Stomach (tissue), 9 donors: ENCODE results near the gene ZNF444. TPM values are rescaled to one million over a fixed set of nuclear protein-coding genes. Genes with fewer than 3 reads are reported as not detected.

ENCODE experiments used
- DNase-seq, 2 donors: peaks; one replicate each; pipeline versions ENCODE4 v3.0.0 to v3.0.0-alpha.2; 2013 to 2019
- H3K27ac ChIP-seq, 5 donors: fragments of 200-600 bp in 4 of 5; sonication (generic) in 4 of 5; one replicate each; pipeline ENCODE4 v1.5.1; 2013 to 2019; ENCODE audit warnings: mild to moderate bottlenecking in 1 of 5, moderate library complexity in 1 of 5
- H3K27me3 ChIP-seq, 3 donors: fragments of 200-600 bp; sonication (generic); one replicate each; pipeline ENCODE4 v1.5.1; 2017 to 2019; ENCODE audit warnings: mixed run types in 1 of 3
- H3K36me3 ChIP-seq, 4 donors: fragments of 200-600 bp; sonication (generic); 1 replicate in 3 of 4; 2 replicates in 1 of 4; pipeline ENCODE4 v1.5.1; 2016 to 2019
- H3K4me1 ChIP-seq, 4 donors: fragments of 200-600 bp; sonication (generic); one replicate each; pipeline ENCODE4 v1.5.1; 2016 to 2019
- H3K4me3 ChIP-seq, 4 donors: fragments of 200-600 bp; sonication (generic) in 3 of 4; one replicate each; pipeline ENCODE4 v1.5.1; 2016 to 2019; ENCODE audit warnings: mild to moderate bottlenecking in 1 of 4
- H3K9me3 ChIP-seq, 4 donors: fragments of 200-600 bp; sonication (generic); one replicate each; pipeline ENCODE4 v1.5.1; 2016 to 2019
- EP300 ChIP-seq: sonication (generic); formaldehyde crosslinking; IDR thresholded peaks from one replicate; pipeline ENCODE4 v1.6.1; 2017; ENCODE audit warnings: antibody characterized with exemption
- POLR2A ChIP-seq, 4 donors: fragments of 450-650 bp; IDR thresholded peaks; one replicate each; pipeline ENCODE4 v1.6.1; 2016; ENCODE audit warnings: antibody characterized with exemption in 4 of 4, control low read depth in 2 of 4, mild to moderate bottlenecking in 1 of 4, moderate library complexity in 1 of 4
- POLR2AphosphoS5 ChIP-seq, 3 donors: sonication (generic); formaldehyde crosslinking; IDR thresholded peaks; one replicate each; pipeline ENCODE4 v1.6.1; 2016; ENCODE audit warnings: antibody characterized with exemption in 3 of 3
- WGBS, 5 donors: extraction: QIAGEN DNeasy Blood & Tissue Kit in 3 of 5; methylation state at CpG; one replicate each; pipeline versions ENCODE4 v1.1.5 to v1.1.7; 2013 to 2018; 5-methylcytosine and 5-hydroxymethylcytosine counted together
- intact Hi-C: fragments of 100-400 bp; cut with DNase I; formaldehyde crosslinking; loops from one replicate; pipeline ENCODE4 v1.15.1; 2023; ENCODE audit warnings: low total_unique reads
- polyA plus RNA-seq, 3 donors: library from polyadenylated mRNA; stranded (reverse); fragments of 200-250 nt; gene quantifications; one replicate each; pipeline ENCODE4 v1.2.3, GENCODE V29; 2013
- total RNA-seq, 5 donors: library from RNA; depleted of rRNA; stranded (reverse); fragments of >200 nt; gene quantifications; one replicate each; pipeline versions ENCODE4 v1.1.0 to v1.2.3, GENCODE V29; 2014 to 2016
- TF ChIP-seq, protein P1 (sequence below), 7 experiments: fragments of 450-650 bp in 4 of 7; fragments of 200-600 bp in 3 of 7; sonication (generic) in 3 of 7; IDR thresholded peaks; one replicate each; pipeline ENCODE4 v1.5.1; 2016 to 2019; ENCODE audit warnings: antibody characterized with exemption in 7 of 7, control low read depth in 2 of 7, mild to moderate bottlenecking in 1 of 7
- donor health status: healthy with polysubstance abuse.
- donor health status: Bipolar disorder and iron deficiency.
- donor health status: healthy.

Gene ZNF444
- total and polyA plus RNA-seq, 8 donors, result 13.4 to 77.0 (median 48.7) TPM

DNA sequence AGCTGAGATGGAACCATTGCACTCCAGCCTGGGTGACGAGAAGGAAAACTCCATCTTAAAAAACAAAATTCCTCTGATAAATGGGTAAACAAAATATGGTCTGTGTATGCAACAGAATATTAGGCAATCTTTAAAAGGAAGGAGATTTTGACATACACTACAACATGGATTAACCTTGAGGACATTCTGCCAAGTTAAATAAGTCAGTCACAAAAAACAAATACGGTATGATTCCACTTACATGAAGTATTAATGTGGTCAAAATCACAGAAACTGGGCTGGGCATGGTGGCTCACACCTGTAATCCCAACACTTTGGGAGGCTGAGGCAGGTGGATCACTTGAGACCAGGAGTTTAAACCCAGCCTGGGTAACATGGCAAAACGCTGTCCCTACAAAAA is 3.0 kb upstream of the ZNF444 start:
- Histone ChIP-seq H3K9me3 (no peaks in the 10 kb centered on the region), H3K4me3 (no peak overlapping the region), H3K36me3 (no peaks in the 10 kb centered on the region), H3K4me1 (peaks cover 37 to 82% (median 57%) of the 10 kb centered on the region in 4 donors), H3K27ac (peak overlapping the region; percentile 81 to 97 (median 87)), H3K27me3 (no peaks in the 10 kb centered on the region)
- intact Hi-C loops, result no loop called here
- WGBS, 5 donors, result 29 to 41% (median 34%) methylated on average over 3 of the region's 3 CpGs
- TF ChIP-seq, protein P1, sequence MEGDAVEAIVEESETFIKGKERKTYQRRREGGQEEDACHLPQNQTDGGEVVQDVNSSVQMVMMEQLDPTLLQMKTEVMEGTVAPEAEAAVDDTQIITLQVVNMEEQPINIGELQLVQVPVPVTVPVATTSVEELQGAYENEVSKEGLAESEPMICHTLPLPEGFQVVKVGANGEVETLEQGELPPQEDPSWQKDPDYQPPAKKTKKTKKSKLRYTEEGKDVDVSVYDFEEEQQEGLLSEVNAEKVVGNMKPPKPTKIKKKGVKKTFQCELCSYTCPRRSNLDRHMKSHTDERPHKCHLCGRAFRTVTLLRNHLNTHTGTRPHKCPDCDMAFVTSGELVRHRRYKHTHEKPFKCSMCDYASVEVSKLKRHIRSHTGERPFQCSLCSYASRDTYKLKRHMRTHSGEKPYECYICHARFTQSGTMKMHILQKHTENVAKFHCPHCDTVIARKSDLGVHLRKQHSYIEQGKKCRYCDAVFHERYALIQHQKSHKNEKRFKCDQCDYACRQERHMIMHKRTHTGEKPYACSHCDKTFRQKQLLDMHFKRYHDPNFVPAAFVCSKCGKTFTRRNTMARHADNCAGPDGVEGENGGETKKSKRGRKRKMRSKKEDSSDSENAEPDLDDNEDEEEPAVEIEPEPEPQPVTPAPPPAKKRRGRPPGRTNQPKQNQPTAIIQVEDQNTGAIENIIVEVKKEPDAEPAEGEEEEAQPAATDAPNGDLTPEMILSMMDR (IDR thresholded peaks at IDR 0.05), result no peak
- TF ChIP-seq POLR2AphosphoS5 (IDR thresholded peaks at IDR 0.05) (peak in 2 of 3 donors; percentile 9 to 38), POLR2A (IDR thresholded peaks at IDR 0.05) (no peak), EP300 (no peak)
- no peak for DNase-seq

DNA sequence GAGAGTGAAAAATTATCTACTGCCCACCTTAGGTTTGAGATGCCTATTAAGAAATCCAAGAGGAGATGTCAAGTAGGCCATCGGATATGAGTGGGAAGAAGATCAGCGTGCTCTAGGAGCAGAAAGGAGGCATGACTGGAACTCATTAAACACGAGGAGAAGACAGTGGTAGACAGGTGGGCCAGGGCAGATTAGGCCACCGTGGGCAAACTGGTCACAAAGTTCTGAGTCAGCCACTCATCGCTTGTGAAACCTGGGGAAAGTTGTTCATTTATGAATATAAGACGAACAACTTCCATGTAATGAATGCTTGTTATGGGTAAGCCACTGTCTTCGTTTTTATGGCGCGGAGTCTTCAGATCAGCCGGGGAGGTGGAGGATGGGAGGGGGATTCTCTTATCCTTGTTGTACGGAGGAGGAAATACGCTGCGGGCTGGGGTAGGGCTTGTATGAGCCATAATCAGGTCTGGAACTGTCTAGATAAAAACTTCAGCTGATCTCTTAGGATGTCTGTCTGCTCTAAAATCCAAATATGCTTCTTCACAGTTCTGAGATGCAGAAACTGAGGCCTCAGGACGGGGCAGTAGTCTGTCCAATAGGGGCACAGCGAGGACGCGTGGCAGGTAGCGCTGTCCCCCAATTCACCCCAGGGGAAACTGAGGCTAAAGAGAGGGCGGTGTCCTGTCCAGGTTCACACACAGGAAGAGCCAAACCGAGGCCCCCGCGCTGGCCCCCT is 1.1 kb upstream of the ZNF444 start:
- Histone ChIP-seq H3K27me3 (no peaks in the 10 kb centered on the region), H3K4me3 (peak overlapping the region; percentile 54 to 65 (median 60)), H3K9me3 (no peaks in the 10 kb centered on the region), H3K36me3 (no peaks in the 10 kb centered on the region), H3K27ac (peak overlapping the region; percentile 87 to 97 (median 95)), H3K4me1 (peaks cover 52 to 89% (median 73%) of the 10 kb centered on the region in 4 donors)
- 26 to 45% (median 29%) methylated on average over 15 to 22 of the region's 22 CpGs for WGBS, 5 donors
- intact Hi-C loops, result no loop called here
- DNase-seq, result peak in 1 of 2 donors; percentile 38
- TF ChIP-seq EP300, result no peak

DNA sequence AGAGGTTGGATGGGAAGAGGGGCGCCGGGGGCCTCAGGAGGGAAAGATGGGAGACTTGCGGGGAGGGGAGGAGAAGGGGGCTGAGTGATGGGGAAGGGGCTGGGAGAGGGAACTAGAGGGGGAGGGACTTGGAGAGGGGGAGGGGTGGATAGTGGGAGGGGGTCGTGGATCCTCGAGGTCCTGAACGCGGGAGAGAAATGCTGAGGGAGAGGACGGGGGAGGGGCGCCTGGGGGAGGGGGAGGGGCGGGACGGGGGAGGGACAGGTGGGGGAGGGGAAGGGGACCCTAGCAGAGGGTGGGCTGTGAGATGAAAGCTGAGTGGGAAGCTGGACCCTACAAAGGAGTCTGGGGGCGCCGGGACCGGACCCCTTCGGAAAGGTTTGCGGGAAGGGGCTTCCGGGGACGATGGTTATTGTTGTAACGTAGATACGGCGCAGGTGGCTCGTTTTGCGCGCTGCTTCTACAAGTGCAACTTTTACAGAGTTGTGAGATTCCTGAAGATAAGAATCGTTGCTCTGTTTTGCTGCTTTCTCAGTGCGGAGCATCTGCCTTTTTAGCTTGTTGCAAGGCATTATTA is 418 bp downstream of the ZNF444 start:
- peaks cover 0 to 11% (median 5%) of the 10 kb centered on the region in 4 donors for H3K36me3 ChIP-seq
- H3K27ac ChIP-seq, result peak overlapping the region; percentile 87 to 97 (median 95)
- H3K27me3 ChIP-seq, result no peaks in the 10 kb centered on the region
- 1 to 4% (median 2%) methylated on average over 18 to 26 of the region's 26 CpGs for WGBS, 5 donors
- peaks cover 50 to 87% (median 73%) of the 10 kb centered on the region in 4 donors for H3K4me1 ChIP-seq
- H3K9me3 ChIP-seq, result no peaks in the 10 kb centered on the region
- peak overlapping the region; percentile 54 to 65 (median 60) for H3K4me3 ChIP-seq
- DNase-seq, result peak in 1 of 2 donors; percentile 65
- intact Hi-C loops, result no loop called here
- TF ChIP-seq, protein P1 (IDR thresholded peaks at IDR 0.05), result no peak
- TF ChIP-seq POLR2A (IDR thresholded peaks at IDR 0.05), result no peak
- TF ChIP-seq EP300, result no peak
- no peak for TF ChIP-seq POLR2AphosphoS5 (IDR thresholded peaks at IDR 0.05)

DNA sequence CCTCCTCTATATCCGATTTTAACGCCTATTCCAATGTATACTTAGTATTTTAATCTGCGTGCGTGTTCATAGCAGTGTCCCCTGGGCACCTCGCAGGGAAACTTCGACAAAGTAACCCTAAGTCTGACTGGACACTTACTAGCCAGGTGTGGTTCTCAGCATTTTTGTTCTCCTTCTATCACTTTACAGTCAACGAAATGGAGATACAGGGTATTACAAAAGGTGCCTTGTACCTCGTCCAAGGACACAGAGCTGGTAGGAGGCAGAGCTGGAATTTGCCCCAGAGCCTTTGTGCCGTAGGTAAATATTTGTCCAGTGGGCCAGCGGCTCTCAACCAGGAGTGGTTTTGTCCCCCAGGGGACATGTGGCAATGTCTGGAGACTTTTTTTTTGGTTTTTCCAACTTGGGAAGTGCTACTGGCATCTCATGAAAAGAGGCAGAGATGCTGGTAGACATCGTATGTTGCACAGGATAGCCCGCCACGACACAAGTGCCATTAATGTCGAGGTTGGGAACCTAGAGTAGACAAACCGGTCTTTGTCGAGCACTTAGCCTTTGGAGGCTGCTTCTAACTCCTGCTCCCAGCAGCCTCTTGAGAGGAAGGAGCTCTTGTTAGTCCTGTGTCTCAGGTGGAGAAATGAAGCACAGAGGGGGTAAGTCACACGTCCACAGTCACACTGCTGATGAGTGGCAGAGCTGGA is 1.1 kb downstream of the ZNF444 start:
- Histone ChIP-seq H3K27me3 (no peaks in the 10 kb centered on the region), H3K27ac (peak overlapping the region; percentile 87 to 97 (median 95)), H3K4me1 (peaks cover 43 to 80% (median 66%) of the 10 kb centered on the region in 4 donors), H3K9me3 (no peaks in the 10 kb centered on the region), H3K36me3 (peaks cover 6 to 19% (median 12%) of the 10 kb centered on the region in 4 donors), H3K4me3 (peak overlapping the region; percentile 54 to 65 (median 60))
- peak in 2 of 3 donors; percentile 69 to 70 for TF ChIP-seq POLR2AphosphoS5 (IDR thresholded peaks at IDR 0.05)
- TF ChIP-seq, protein P1 (IDR thresholded peaks at IDR 0.05), result peak in 1 of 7 experiments; percentile 13
- TF ChIP-seq POLR2A (IDR thresholded peaks at IDR 0.05), result no peak
- no peak for TF ChIP-seq EP300
- 22 to 54% (median 24%) methylated on average over 17 of the region's 17 CpGs for WGBS, 5 donors
- DNase-seq, result peak; percentile 84 to 88
- intact Hi-C loops, result no loop called here
